Measurements from ENCODE around the gene ERAS.

ERAS gene

GRCh38 chrX:48787505-48788443 is 38.5 kb upstream of the ERAS start:
- in situ Hi-C loops (cut with HindIII; ENCODE audit: low pct_unique_long_range_greater_than_20kb, low sequenced_read_pairs) = no loop called here
- no peak for DNase-seq (ENCODE audit: low read depth in 1 of 2, low spot score in 1 of 2)
- no peak for TF ChIP-seq JUND (IDR thresholded peaks at IDR 0.05; ENCODE audit: low read depth)

GRCh38 chrX:48789366-48790220 is 36.7 kb upstream of the ERAS start:
- in situ Hi-C loops (cut with HindIII; ENCODE audit: low pct_unique_long_range_greater_than_20kb, low sequenced_read_pairs) = no loop called here

GRCh38 chrX:48790477-48790876 is 35.8 kb upstream of the ERAS start:
- no peak for TF ChIP-seq JUND (IDR thresholded peaks at IDR 0.05; ENCODE audit: low read depth)
- no peak for DNase-seq (ENCODE audit: low read depth in 1 of 2, low spot score in 1 of 2)
- in situ Hi-C loops (cut with HindIII; ENCODE audit: low pct_unique_long_range_greater_than_20kb, low sequenced_read_pairs) = no loop called here

More at GRCh38 chrX:48789366-48790220, 36.7 kb upstream of the ERAS start:
- no peak for TF ChIP-seq JUND (IDR thresholded peaks at IDR 0.05; ENCODE audit: low read depth)
- no peak for DNase-seq (ENCODE audit: low read depth in 1 of 2, low spot score in 1 of 2)

- in situ Hi-C loops (cut with HindIII; ENCODE audit: low pct_unique_long_range_greater_than_20kb, low sequenced_read_pairs) = no loop called here
- no peak for TF ChIP-seq JUND (IDR thresholded peaks at IDR 0.05; ENCODE audit: low read depth)
- no peak for DNase-seq (ENCODE audit: low read depth in 1 of 2, low spot score in 1 of 2)
Measured at GRCh38 chrX:48791063-48791820, 35.1 kb upstream of the ERAS start.

GRCh38 chrX:48792219-48792618 is 34.1 kb upstream of the ERAS start:
- DNase-seq (ENCODE audit: low read depth in 1 of 2, low spot score in 1 of 2) = no peak
- in situ Hi-C loops (cut with HindIII; ENCODE audit: low pct_unique_long_range_greater_than_20kb, low sequenced_read_pairs) = no loop called here
- TF ChIP-seq JUND (IDR thresholded peaks at IDR 0.05; ENCODE audit: low read depth) = no peak

GRCh38 chrX:48793935-48794334 is 32.4 kb upstream of the ERAS start:
- in situ Hi-C loops (cut with HindIII; ENCODE audit: low pct_unique_long_range_greater_than_20kb, low sequenced_read_pairs) = no loop called here
- no peak for DNase-seq (ENCODE audit: low read depth in 1 of 2, low spot score in 1 of 2)
- TF ChIP-seq JUND (IDR thresholded peaks at IDR 0.05; ENCODE audit: low read depth) = no peak

GRCh38 chrX:48794340-48794910 is 31.9 kb upstream of the ERAS start:
- in situ Hi-C loops (cut with HindIII; ENCODE audit: low pct_unique_long_range_greater_than_20kb, low sequenced_read_pairs) = no loop called here

GRCh38 chrX:48794911-48795515 is 31.3 kb upstream of the ERAS start:
- no peak for TF ChIP-seq JUND (IDR thresholded peaks at IDR 0.05; ENCODE audit: low read depth)
- no peak for DNase-seq (ENCODE audit: low read depth in 1 of 2, low spot score in 1 of 2)
- in situ Hi-C loops (cut with HindIII; ENCODE audit: low pct_unique_long_range_greater_than_20kb, low sequenced_read_pairs) = no loop called here

More at GRCh38 chrX:48794340-48794910, 31.9 kb upstream of the ERAS start:
- DNase-seq (ENCODE audit: low read depth in 1 of 2, low spot score in 1 of 2) = no peak
- TF ChIP-seq JUND (IDR thresholded peaks at IDR 0.05; ENCODE audit: low read depth) = no peak

GRCh38 chrX:48798318-48798717 is 28.0 kb upstream of the ERAS start:
- no peak for DNase-seq (ENCODE audit: low read depth in 1 of 2, low spot score in 1 of 2)
- in situ Hi-C loops (cut with HindIII; ENCODE audit: low pct_unique_long_range_greater_than_20kb, low sequenced_read_pairs) = no loop called here
- no peak for TF ChIP-seq JUND (IDR thresholded peaks at IDR 0.05; ENCODE audit: low read depth)

- TF ChIP-seq JUND (IDR thresholded peaks at IDR 0.05; ENCODE audit: low read depth) = no peak
- DNase-seq (ENCODE audit: low read depth in 1 of 2, low spot score in 1 of 2) = no peak
- in situ Hi-C loops (cut with HindIII; ENCODE audit: low pct_unique_long_range_greater_than_20kb, low sequenced_read_pairs) = no loop called here
Measured at GRCh38 chrX:48800574-48801279, 25.6 kb upstream of the ERAS start.
